Neuron (in vitro differentiated cells): ENCODE measurements around the gene AP1AR.

ENCODE experiments used
- H2AFZ ChIP-seq: one replicate; pipeline ENCODE4 v1.6.1; 2013; ENCODE audit warnings: low read depth, mild to moderate bottlenecking, inconsistent platforms, low read length, moderate library complexity
- H3K27me3 ChIP-seq: one replicate; pipeline ENCODE4 v1.6.1; 2013; ENCODE audit warnings: low read length; ENCODE audit not compliant: insufficient read depth
- H3K36me3 ChIP-seq: one replicate; pipeline ENCODE4 v1.6.1; 2013; ENCODE audit warnings: low read length; ENCODE audit not compliant: insufficient read depth
- H3K4me1 ChIP-seq: one replicate; pipeline ENCODE4 v1.6.1; 2013; ENCODE audit warnings: low read length; ENCODE audit not compliant: insufficient read depth
- H3K4me3 ChIP-seq: 2 replicates; pipeline ENCODE4 v1.5.1; 2013; ENCODE audit warnings: mild to moderate bottlenecking, low read length, moderate library complexity
- H3K9me3 ChIP-seq: one replicate; pipeline ENCODE4 v1.6.1; 2013; ENCODE audit warnings: low read length

AP1AR gene

DNA sequence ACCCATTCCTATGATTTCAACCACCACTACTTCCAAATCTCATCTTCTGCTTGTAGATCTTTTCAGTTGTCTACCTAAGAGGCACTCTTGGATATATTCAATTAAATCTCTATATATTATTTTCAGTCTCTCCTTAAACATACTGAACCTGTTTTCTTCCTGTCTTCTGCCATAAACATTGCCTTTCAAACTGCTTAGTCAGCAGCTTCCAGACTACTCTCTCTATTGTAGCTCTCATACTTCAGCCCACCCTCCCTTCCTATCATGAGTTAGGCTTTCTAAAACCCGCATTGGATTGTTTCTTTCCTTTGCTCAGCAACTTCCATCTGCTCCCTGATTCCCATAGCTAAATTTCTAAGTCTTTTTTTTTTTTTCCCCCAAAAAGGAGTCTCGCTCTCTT is 4.5 kb downstream of the AP1AR start:
- Histone ChIP-seq H3K9me3 (no peaks in the 10 kb centered on the region), H2AFZ (no peak overlapping the region)

DNA sequence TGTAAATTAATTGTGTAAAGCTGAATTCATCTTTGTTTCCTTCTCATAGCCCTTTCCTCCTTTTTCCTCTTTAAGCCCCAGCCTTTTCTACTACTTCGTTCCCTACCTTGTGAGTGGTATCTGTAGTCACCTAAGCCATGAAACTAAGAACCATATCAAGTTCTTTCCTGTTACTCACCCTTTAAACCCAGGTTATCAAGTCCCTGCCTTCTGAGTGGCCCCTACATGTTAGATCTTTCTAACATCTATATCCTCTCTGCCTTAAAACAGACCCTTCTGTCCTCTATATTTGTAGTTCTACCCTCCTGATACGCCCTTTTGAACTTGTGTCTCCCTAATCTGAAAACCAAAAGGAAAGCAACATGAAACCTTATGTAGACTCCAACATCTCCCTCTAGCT is 7.2 kb downstream of the AP1AR start:
- H3K4me3 ChIP-seq: no peak overlapping the region
- no peaks in the 10 kb centered on the region for H3K9me3 ChIP-seq
- peaks cover 6% of the 10 kb centered on the region for H3K36me3 ChIP-seq
- no peak overlapping the region for H2AFZ ChIP-seq
- no peaks in the 10 kb centered on the region for H3K27me3 ChIP-seq
- H3K4me1 ChIP-seq: no peaks in the 10 kb centered on the region

More for the DNA sequence above, 4.5 kb downstream of the AP1AR start:
- Histone ChIP-seq H3K27me3 (no peaks in the 10 kb centered on the region), H3K4me3 (no peak overlapping the region), H3K4me1 (peaks cover 11% of the 10 kb centered on the region), H3K36me3 (peaks cover 2% of the 10 kb centered on the region)

DNA sequence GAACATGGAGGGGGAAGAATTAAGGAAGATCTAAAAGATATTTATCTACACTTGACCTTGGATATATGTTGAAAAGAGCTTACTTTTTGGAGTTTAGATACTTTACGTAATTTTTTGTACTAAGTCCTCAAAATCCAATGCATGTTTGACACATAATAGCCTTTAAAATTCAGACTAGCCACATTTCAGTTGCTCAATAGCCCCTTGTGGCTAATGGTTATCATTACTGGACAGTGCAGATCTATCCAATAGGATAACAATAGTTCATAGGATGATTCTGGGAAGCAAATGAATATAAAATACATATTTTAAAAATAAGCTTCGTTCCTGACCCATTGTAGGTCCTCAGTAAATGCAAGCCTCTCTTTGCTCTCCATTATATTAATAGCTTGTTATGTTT is 13.8 kb downstream of the AP1AR start:
- Histone ChIP-seq H3K36me3 (peaks cover 4% of the 10 kb centered on the region), H2AFZ (no peak overlapping the region), H3K4me3 (no peak overlapping the region), H3K4me1 (no peaks in the 10 kb centered on the region), H3K9me3 (no peaks in the 10 kb centered on the region), H3K27me3 (no peaks in the 10 kb centered on the region)

DNA sequence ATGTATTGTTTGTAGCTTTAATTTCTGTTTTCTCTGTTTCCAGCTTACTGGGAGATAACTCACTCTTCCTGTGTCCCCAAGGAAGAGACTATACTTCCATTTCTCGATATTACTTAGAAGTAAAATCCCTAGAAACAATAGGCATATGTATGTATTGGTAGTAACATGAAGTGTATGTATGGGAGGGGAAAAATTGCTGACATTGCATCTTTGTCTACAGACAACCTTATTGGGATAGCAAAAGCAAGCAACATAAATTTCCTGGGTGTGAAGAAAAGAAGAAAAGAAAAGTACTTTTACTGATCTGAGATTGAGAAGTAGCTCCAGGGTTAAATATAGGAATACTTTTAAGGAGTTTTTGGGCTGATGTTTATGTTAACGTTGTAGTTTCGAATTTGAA is 15.4 kb downstream of the AP1AR start:
- H3K36me3 ChIP-seq: peaks cover 4% of the 10 kb centered on the region
- H3K4me3 ChIP-seq: no peak overlapping the region
- no peaks in the 10 kb centered on the region for H3K4me1 ChIP-seq
- no peak overlapping the region for H2AFZ ChIP-seq
- H3K27me3 ChIP-seq: no peaks in the 10 kb centered on the region
- H3K9me3 ChIP-seq: no peaks in the 10 kb centered on the region

DNA sequence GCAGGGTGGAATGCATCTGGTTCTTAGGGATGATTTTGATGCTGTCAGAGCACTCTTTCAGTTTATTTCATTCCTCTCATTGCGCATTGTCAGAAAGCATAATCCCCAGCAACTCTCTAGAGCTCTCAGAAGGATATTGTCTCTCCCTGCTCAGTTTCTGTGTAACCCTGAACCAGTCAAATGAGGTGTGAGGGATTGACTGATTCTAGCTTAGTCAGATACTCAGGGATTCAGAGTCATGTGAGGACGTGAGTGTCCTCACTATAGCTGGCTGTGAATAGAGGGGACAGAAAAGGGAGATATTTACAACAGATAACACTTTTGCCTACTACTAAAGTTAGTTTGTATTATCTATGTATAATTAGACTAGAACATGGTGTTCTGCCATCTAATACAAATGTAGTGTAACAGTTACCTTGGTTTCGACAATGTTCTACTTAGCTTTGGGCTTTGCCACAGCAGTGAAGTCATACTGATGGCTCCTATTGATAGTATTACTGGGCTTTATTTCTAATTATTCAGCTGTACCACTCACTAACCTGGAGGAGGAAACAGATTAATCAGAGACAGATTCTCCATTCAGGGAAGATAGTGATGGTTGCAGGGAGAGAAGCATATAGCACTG is 19.5 kb downstream of the AP1AR start:
- H3K4me3 ChIP-seq: no peak overlapping the region
- no peaks in the 10 kb centered on the region for H3K4me1 ChIP-seq

GRCh38 chr4:112252234-112252633 is 20.6 kb downstream of the AP1AR start:
- peaks cover 10% of the 10 kb centered on the region for H3K36me3 ChIP-seq
- no peak overlapping the region for H2AFZ ChIP-seq
- H3K27me3 ChIP-seq: no peaks in the 10 kb centered on the region
- H3K4me3 ChIP-seq: no peak overlapping the region
- no peaks in the 10 kb centered on the region for H3K9me3 ChIP-seq
- H3K4me1 ChIP-seq: no peaks in the 10 kb centered on the region

More for the DNA sequence above, 19.5 kb downstream of the AP1AR start:
- no peaks in the 10 kb centered on the region for H3K27me3 ChIP-seq
- H2AFZ ChIP-seq: no peak overlapping the region
- H3K36me3 ChIP-seq: peaks cover 7% of the 10 kb centered on the region
- H3K9me3 ChIP-seq: no peaks in the 10 kb centered on the region

DNA sequence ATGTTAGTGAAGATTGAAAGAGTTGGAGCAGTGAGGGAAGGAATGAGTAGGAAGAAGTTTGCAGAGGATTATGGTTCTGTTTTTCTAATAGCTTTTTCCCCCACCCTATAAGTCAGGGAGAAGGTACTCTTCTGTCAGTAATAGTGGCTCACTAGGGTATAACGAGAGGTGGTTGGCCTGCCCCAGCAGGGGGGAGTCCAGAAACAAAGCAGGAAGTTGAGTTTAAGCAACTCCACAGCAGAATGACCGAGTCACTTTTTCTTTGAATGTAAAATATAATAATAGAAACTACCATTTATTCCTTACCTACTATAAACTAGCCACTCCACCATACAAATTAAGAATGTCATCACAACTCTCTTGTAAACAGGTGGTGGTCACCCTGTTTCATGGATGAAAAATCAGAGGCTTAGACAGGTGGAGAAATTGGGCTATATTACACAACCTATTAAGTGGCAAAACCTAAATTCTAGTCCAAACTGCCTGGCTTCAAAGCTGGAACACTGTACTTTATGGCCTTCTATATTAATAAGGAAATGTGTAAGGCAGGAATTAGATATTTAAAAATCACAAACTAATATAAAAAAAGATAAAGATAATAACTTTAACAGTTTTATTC is 21.9 kb downstream of the AP1AR start:
- Histone ChIP-seq H3K36me3 (peaks cover 10% of the 10 kb centered on the region), H3K9me3 (no peaks in the 10 kb centered on the region), H2AFZ (no peak overlapping the region), H3K27me3 (no peaks in the 10 kb centered on the region), H3K4me1 (no peaks in the 10 kb centered on the region), H3K4me3 (no peak overlapping the region)

DNA sequence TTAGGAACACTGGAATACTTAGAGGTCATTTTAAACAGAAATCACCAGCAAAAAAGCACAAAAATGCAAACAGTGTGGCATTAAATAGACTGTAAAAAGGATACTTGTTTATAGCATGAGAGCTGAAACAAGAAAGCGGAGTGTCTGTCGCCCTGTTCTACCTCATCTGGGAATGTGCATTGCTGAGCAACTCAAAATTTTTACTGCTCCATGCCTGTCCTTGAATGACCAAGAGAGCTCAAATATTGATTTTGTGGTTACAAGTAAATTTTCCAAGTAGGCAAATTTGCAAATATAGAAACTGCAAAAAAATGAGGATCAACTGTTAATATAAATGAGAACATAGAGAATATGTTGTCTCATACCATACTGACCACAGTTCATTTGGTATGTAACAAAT is 25.5 kb downstream of the AP1AR start:
- Histone ChIP-seq H3K4me1 (no peaks in the 10 kb centered on the region), H3K4me3 (no peak overlapping the region), H3K9me3 (no peaks in the 10 kb centered on the region), H2AFZ (no peak overlapping the region), H3K27me3 (no peaks in the 10 kb centered on the region), H3K36me3 (peaks cover 25% of the 10 kb centered on the region)

DNA sequence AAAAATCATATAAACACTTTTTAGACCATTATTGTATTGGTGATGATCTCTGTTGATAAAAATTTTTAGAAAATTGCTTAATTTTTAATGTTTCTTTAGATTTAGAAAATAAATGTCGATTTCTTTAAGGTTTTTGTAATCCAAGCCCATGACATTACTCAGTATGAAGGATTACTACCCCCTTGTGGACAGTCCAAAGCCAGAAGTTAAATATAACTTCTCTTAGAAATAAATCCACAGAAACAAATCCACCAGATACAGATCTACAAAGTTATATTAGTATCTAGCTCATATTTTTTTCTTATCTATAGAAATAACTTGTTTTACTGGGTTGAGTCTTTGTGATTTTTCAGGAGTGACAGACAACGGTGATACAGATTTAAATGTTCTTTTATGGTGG is 35.2 kb downstream of the AP1AR start:
- Histone ChIP-seq H2AFZ (no peak overlapping the region), H3K4me3 (no peak overlapping the region), H3K4me1 (no peaks in the 10 kb centered on the region), H3K27me3 (no peaks in the 10 kb centered on the region), H3K9me3 (peaks cover 2% of the 10 kb centered on the region), H3K36me3 (peaks cover 45% of the 10 kb centered on the region)

DNA sequence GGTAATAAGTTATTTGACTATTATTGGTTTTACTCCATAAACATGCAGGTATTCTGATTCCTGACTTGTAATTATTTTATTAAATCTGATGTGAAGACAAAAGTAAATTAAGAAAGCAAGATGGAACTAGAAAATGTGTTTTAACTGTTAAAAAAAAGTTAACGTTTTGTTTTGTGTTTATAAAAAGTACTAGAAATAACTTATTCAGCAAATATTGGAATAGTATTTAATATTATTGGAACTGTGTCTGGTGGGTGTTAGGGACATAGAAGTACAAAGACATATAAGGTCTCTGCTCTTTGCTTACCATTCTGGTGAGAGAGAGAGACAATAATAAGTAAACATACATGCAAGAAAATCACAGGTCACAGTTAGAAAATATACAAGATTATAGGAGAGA is 38.5 kb downstream of the AP1AR start:
- Histone ChIP-seq H3K4me1 (no peaks in the 10 kb centered on the region), H3K4me3 (no peak overlapping the region), H2AFZ (no peak overlapping the region), H3K27me3 (no peaks in the 10 kb centered on the region), H3K36me3 (peaks cover 25% of the 10 kb centered on the region), H3K9me3 (peaks cover 5% of the 10 kb centered on the region)

GRCh38 chr4:112270640-112271421 is 39.2 kb downstream of the AP1AR start:
- Histone ChIP-seq H3K36me3 (peaks cover 22% of the 10 kb centered on the region), H3K4me3 (no peak overlapping the region), H2AFZ (no peak overlapping the region), H3K9me3 (peaks cover 5% of the 10 kb centered on the region), H3K27me3 (no peaks in the 10 kb centered on the region), H3K4me1 (no peaks in the 10 kb centered on the region)

- no peaks in the 10 kb centered on the region for H3K27me3 ChIP-seq
- H2AFZ ChIP-seq: no peak overlapping the region
- H3K36me3 ChIP-seq: peaks cover 14% of the 10 kb centered on the region
- no peaks in the 10 kb centered on the region for H3K4me1 ChIP-seq
- H3K9me3 ChIP-seq: peaks cover 7% of the 10 kb centered on the region
- no peak overlapping the region for H3K4me3 ChIP-seq
Observed at GRCh38 chr4:112272292-112272691, 40.7 kb downstream of the AP1AR start.

DNA sequence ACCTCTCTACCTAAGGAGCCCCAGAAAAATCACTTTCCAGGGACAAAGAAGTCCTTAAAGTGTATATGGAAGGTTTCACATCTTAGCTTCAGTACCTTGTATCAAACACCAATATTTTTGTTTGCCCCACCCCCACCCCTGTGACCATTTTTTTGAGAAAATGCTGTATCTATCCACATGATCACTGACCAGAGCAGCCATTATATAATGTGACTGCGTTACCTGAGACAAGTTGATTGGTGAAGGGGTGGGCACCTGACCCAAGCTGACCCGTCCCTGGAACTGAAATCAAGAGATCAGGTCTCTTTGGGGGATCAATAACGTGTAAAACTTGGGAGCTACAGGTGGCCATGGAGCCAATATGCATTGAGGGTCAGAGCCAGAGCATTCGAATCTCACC is 43.4 kb downstream of the AP1AR start:
- Histone ChIP-seq H3K9me3 (peaks cover 7% of the 10 kb centered on the region), H2AFZ (no peak overlapping the region), H3K36me3 (no peaks in the 10 kb centered on the region), H3K27me3 (no peaks in the 10 kb centered on the region), H3K4me3 (no peak overlapping the region), H3K4me1 (no peaks in the 10 kb centered on the region)
